ENCODE data around the gene USP13.

- no peak for TF ChIP-seq CTCF (IDR thresholded peaks at IDR 0.05)
- no peak for TF ChIP-seq POLR2A (IDR thresholded peaks at IDR 0.05)
Observed at GRCh38 chr3:179603321-179603720, 49.5 kb upstream of the USP13 start.
